ENCODE measurements around the gene SECISBP2. TPM values are rescaled to one million over a fixed set of nuclear protein-coding genes. Genes with fewer than 3 reads are reported as not detected.

The SECISBP2 gene
- total and polyA plus RNA-seq, 3 donors from 2014 or later: 127 to 176 (median 145) TPM

- Histone ChIP-seq H3K27me3 (no peaks in the 10 kb centered on the region), H3K4me1 (no peaks in the 10 kb centered on the region), H3K9me3 (no peaks in the 10 kb centered on the region), H3K27ac (peak overlapping the region; percentile 93 to 100), H3K36me3 (ENCODE audit: low read depth, missing control alignments) (no peaks in the 10 kb centered on the region), H3K4me3 (peak overlapping the region; percentile 70 to 99)
- no peak for DNase-seq
- TF ChIP-seq CTCF (IDR thresholded peaks at IDR 0.05): no peak
- no peak for TF ChIP-seq POLR2A (IDR thresholded peaks at IDR 0.05)
- 18 to 27% methylated on average over 14 to 23 of the region's 23 CpGs for WGBS, 2 donors
- intact Hi-C loops (cut with DNase I; ENCODE audit: low total_unique reads): no loop called here
These were observed 8.5 kb upstream of the SECISBP2 start for GRCh38 chr9:89309608-89310474.

- H3K9me3 ChIP-seq: no peaks in the 10 kb centered on the region
- DNase-seq: peak; percentile 100
- TF ChIP-seq CTCF (IDR thresholded peaks at IDR 0.05) (peak in 1 of 3 experiments; percentile 1), POLR2A (IDR thresholded peaks at IDR 0.05) (peak; percentile 97)
These were observed 7.6 kb upstream of the SECISBP2 start, which contains the start of gene CKS2 for GRCh38 chr9:89310475-89311345. TSS of gene CKS2 (plus strand) at chr9:89311195. CDS start at chr9:89311293, 98 bp downstream.

GRCh38 chr9:89311346-89312221 lies 6.7 kb upstream of the SECISBP2 start:
- Histone ChIP-seq H3K4me3 (peak overlapping the region; percentile 70 to 99), H3K27ac (peak overlapping the region; percentile 92 to 93), H3K27me3 (no peaks in the 10 kb centered on the region), H3K9me3 (no peaks in the 10 kb centered on the region), H3K4me1 (no peaks in the 10 kb centered on the region), H3K36me3 (ENCODE audit: low read depth, missing control alignments) (no peaks in the 10 kb centered on the region)
- TF ChIP-seq CTCF (IDR thresholded peaks at IDR 0.05) (no peak), POLR2A (IDR thresholded peaks at IDR 0.05) (no peak)
- peak; percentile 31 for DNase-seq
- intact Hi-C loops (cut with DNase I; ENCODE audit: low total_unique reads): no loop called here
- WGBS, 2 donors: 0 to 1% methylated on average over 17 to 42 of the region's 54 CpGs

More at GRCh38 chr9:89310475-89311345, 7.6 kb upstream of the SECISBP2 start, which contains the start of gene CKS2:
- peak within 1 kb of the TSS; percentile 70 to 99 for H3K4me3 ChIP-seq
- H3K27ac ChIP-seq: peak within 1 kb of the TSS; percentile 93 to 100
- H3K4me1 ChIP-seq: no peaks in the 10 kb centered on the region
- no peaks in the 10 kb centered on the region for H3K27me3 ChIP-seq
- 0% methylated on average over 51 to 79 of the region's 86 CpGs for WGBS, 2 donors
- intact Hi-C loops (cut with DNase I; ENCODE audit: low total_unique reads): no loop called here
- H3K36me3 ChIP-seq (ENCODE audit: low read depth, missing control alignments): no peaks in the 10 kb centered on the region

GRCh38 chr9:89312222-89312571 lies 6.1 kb upstream of the SECISBP2 start:
- 3% methylated on average over 8 of the region's 8 CpGs for whole genome bisulfite sequencing, 2 donors
- DNase-seq: peak; percentile 42
- Histone ChIP-seq H3K27ac (peak overlapping the region; percentile 92 to 93), H3K27me3 (no peaks in the 10 kb centered on the region), H3K36me3 (ENCODE audit: low read depth, missing control alignments) (no peaks in the 10 kb centered on the region), H3K4me3 (peak overlapping the region; percentile 70 to 99), H3K4me1 (no peaks in the 10 kb centered on the region), H3K9me3 (no peaks in the 10 kb centered on the region)
- TF ChIP-seq POLR2A (IDR thresholded peaks at IDR 0.05): no peak
- TF ChIP-seq CTCF (IDR thresholded peaks at IDR 0.05): no peak
- intact Hi-C loops (cut with DNase I; ENCODE audit: low total_unique reads): no loop called here
